ENCODE results near the gene SETSIP. TPM values are rescaled to one million over a fixed set of nuclear protein-coding genes. Genes with fewer than 3 reads are reported as not detected.

The SETSIP gene
- total RNA-seq, 4 donors from 2014 or later, result 0.67 TPM; not detected in 3

- H3K27me3 ChIP-seq, result no peaks in the 10 kb centered on the region
- WGBS, 2 donors, result 62 to 64% methylated on average over 8 of the region's 8 CpGs
Observed at GRCh38 chr1:92066321-92066720, 8.9 kb downstream of the SETSIP start.

GRCh38 chr1:92065042-92065441 is 10.2 kb downstream of the SETSIP start:
- TF ChIP-seq POLR2A (IDR thresholded peaks at IDR 0.05) (no peak), CTCF (IDR thresholded peaks at IDR 0.05) (no peak)
- intact Hi-C loops (cut with DNase I), result no loop called here
- H3K27ac ChIP-seq, result no peak overlapping the region
- no peaks in the 10 kb centered on the region for H3K36me3 ChIP-seq
- H3K9me3 ChIP-seq, result no peaks in the 10 kb centered on the region
- no peak for DNase-seq
- WGBS, 2 donors, result 95 to 98% methylated on average over 3 of the region's 3 CpGs
- H3K27me3 ChIP-seq, result no peaks in the 10 kb centered on the region
- no peak overlapping the region for H3K4me3 ChIP-seq (replicated peaks in 1 of 3)
- no peaks in the 10 kb centered on the region for H3K4me1 ChIP-seq

More at GRCh38 chr1:92066321-92066720, 8.9 kb downstream of the SETSIP start:
- Histone ChIP-seq H3K4me3 (replicated peaks in 1 of 3) (no peak overlapping the region), H3K4me1 (no peaks in the 10 kb centered on the region), H3K36me3 (no peaks in the 10 kb centered on the region), H3K27ac (no peak overlapping the region), H3K9me3 (no peaks in the 10 kb centered on the region)
- TF ChIP-seq CTCF (IDR thresholded peaks at IDR 0.05) (no peak), POLR2A (IDR thresholded peaks at IDR 0.05) (no peak)
- DNase-seq, result peak; percentile 51 to 65
- intact Hi-C loops (cut with DNase I), result no loop called here

GRCh38 chr1:92051948-92052347 is 23.3 kb downstream of the SETSIP start:
- Histone ChIP-seq H3K9me3 (no peaks in the 10 kb centered on the region), H3K27me3 (no peaks in the 10 kb centered on the region), H3K4me1 (peaks cover 0 to 5% of the 10 kb centered on the region in 2 donors), H3K27ac (no peak overlapping the region), H3K4me3 (replicated peaks in 1 of 3) (no peak overlapping the region), H3K36me3 (no peaks in the 10 kb centered on the region)
- DNase-seq, result no peak
- intact Hi-C loops (cut with DNase I), result no loop called here
- TF ChIP-seq POLR2A (IDR thresholded peaks at IDR 0.05) (no peak), CTCF (IDR thresholded peaks at IDR 0.05) (no peak)

- Histone ChIP-seq H3K4me3 (replicated peaks in 1 of 3) (no peak overlapping the region), H3K9me3 (no peaks in the 10 kb centered on the region), H3K27ac (no peak overlapping the region), H3K27me3 (no peaks in the 10 kb centered on the region), H3K4me1 (peaks cover 5 to 8% of the 10 kb centered on the region in 2 donors), H3K36me3 (no peaks in the 10 kb centered on the region)
- TF ChIP-seq CTCF (IDR thresholded peaks at IDR 0.05) (no peak), POLR2A (IDR thresholded peaks at IDR 0.05) (no peak)
- no peak for DNase-seq
- 85 to 92% methylated on average over 2 of the region's 2 CpGs for WGBS, 2 donors
- intact Hi-C loops (cut with DNase I), result no loop called here
Observed at GRCh38 chr1:92045766-92046495, 29.3 kb downstream of the SETSIP start.

- Histone ChIP-seq H3K36me3 (no peaks in the 10 kb centered on the region), H3K9me3 (no peaks in the 10 kb centered on the region), H3K27me3 (no peaks in the 10 kb centered on the region), H3K27ac (no peak overlapping the region), H3K4me1 (peaks cover 5 to 8% of the 10 kb centered on the region in 2 donors), H3K4me3 (replicated peaks in 1 of 3) (no peak overlapping the region)
- peak; percentile 18 to 48 for DNase-seq
- 56 to 58% methylated on average over 5 of the region's 5 CpGs for WGBS, 2 donors
- TF ChIP-seq CTCF (IDR thresholded peaks at IDR 0.05), result no peak
- TF ChIP-seq POLR2A (IDR thresholded peaks at IDR 0.05), result no peak
- intact Hi-C loops (cut with DNase I), result no loop called here
Observed at GRCh38 chr1:92043621-92044020, 31.6 kb downstream of the SETSIP start.
